Tibial nerve (tissue), 3 donors: ENCODE results near the gene PLA2G3.

Experiments used
- POLR2A ChIP-seq, 2 donors: fragments of 450-650 bp; IDR thresholded peaks; one replicate each; pipeline ENCODE4 v1.6.1; 2017; ENCODE audit warnings: antibody characterized with exemption in 2 of 2, mild to moderate bottlenecking in 2 of 2, moderate library complexity in 2 of 2
- TF ChIP-seq, protein P1 (sequence below), 5 experiments: fragments of 200-600 bp in 3 of 5; fragments of 450-650 bp in 2 of 5; sonication (generic) in 3 of 5; IDR thresholded peaks; one replicate each; pipeline ENCODE4 v1.5.1; 2016 to 2019; ENCODE audit warnings: antibody characterized with exemption in 5 of 5, mild to moderate bottlenecking in 3 of 5, moderate library complexity in 2 of 5

GRCh38 chr22:31100762-31101525 is 39.4 kb downstream of the PLA2G3 start:
- TF ChIP-seq, protein P1, sequence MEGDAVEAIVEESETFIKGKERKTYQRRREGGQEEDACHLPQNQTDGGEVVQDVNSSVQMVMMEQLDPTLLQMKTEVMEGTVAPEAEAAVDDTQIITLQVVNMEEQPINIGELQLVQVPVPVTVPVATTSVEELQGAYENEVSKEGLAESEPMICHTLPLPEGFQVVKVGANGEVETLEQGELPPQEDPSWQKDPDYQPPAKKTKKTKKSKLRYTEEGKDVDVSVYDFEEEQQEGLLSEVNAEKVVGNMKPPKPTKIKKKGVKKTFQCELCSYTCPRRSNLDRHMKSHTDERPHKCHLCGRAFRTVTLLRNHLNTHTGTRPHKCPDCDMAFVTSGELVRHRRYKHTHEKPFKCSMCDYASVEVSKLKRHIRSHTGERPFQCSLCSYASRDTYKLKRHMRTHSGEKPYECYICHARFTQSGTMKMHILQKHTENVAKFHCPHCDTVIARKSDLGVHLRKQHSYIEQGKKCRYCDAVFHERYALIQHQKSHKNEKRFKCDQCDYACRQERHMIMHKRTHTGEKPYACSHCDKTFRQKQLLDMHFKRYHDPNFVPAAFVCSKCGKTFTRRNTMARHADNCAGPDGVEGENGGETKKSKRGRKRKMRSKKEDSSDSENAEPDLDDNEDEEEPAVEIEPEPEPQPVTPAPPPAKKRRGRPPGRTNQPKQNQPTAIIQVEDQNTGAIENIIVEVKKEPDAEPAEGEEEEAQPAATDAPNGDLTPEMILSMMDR (IDR thresholded peaks at IDR 0.05) = no peak
- no peak for TF ChIP-seq POLR2A (IDR thresholded peaks at IDR 0.05)
